ENCODE results near the gene HS1BP3.

The HS1BP3 gene

GRCh38 chr2:20645761-20646160 is 5.1 kb downstream of the HS1BP3 start:
- DNase-seq (ENCODE audit: low spot score) = no peak

DNA sequence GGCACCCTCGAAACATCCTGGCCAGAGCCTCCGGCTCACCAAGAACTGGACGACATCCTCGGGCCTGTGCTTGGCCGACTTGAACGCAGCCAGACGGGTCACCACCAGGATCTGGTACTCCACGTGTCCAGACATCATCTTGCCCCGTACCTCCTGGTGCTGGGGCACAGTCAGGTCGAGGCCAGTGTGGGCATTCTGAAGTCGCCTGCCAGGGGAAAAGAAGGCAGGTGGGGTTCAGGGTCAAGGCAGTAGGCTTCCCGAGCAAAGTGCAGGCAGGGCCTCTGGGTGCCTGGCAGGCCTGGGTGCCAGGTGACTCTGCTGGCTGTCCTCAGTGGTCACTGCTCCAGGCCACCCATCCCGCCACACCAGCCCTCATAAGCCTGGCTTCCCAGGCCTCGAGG is 5.6 kb downstream of the HS1BP3 start:
- DNase-seq (ENCODE audit: low spot score) = no peak

DNA sequence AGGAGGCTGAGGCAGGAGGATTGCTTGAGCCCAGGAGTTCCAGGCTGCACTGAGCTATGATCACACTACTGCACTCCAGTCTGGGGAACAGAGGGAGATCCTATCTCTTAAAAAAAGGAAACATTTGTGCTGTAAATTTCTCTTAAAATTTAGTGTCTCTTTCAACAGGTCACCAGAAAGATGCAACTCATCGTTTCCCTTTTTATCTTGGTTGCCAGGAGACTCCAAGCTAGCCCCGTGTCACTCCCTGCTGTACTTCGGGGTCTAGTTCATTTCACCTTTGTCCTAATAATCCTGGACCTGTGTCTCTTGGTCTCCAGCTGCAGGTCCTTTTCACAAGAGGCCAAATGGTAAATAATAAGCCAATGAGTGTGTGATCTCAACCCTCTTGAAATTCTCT is 7.1 kb downstream of the HS1BP3 start:
- DNase-seq (ENCODE audit: low spot score) = no peak

- no peak for DNase-seq (ENCODE audit: low spot score)
These were observed 7.8 kb downstream of the HS1BP3 start for GRCh38 chr2:20643060-20643459.

- peak; percentile 79 for DNase-seq (ENCODE audit: low spot score)
These were observed 8.6 kb downstream of the HS1BP3 start for GRCh38 chr2:20642055-20642971.

- no peak for DNase-seq (ENCODE audit: low spot score)
These were observed 9.5 kb downstream of the HS1BP3 start for GRCh38 chr2:20641123-20641985.

- no peak for DNase-seq (ENCODE audit: low spot score)
These were observed 10.3 kb downstream of the HS1BP3 start for GRCh38 chr2:20640411-20641122.

DNA sequence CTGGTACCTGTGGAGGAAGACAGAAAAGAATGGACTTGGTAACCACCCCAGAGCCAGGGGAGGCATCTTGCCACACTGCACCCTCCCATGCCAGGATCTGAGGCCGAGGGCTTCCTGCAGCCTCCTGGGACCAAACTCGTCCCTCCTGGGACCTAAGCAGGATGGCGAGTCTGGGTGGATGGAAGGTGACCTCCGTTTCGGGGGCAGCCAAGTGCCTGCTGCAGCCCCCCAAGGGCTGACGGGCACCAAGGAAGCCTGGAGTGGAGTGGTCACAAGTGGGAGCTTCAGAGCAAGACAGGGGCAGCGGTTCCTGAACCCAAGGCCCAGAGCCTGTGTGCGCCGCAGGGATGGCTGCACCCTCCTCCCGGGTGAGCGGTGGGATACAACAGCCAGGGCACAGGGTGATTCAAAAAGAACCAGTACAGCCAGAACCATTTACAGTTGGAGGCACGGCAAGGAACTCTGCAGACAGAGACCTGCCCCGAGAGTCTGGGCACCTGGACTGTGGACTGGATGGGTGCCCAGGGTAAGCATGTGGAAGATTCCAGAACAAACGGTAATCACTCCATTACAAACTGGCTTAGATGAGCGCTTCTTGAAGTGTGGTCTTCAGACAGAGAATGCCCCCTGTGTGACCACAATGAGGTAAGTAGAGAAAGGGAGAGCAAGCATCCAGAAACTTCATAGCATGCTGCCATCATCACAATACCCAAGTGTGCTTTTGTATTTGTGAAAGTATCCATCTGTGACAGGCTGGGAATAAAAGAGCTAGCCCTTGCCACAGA is 12.1 kb downstream of the HS1BP3 start:
- DNase-seq (ENCODE audit: low spot score) = no peak

DNA sequence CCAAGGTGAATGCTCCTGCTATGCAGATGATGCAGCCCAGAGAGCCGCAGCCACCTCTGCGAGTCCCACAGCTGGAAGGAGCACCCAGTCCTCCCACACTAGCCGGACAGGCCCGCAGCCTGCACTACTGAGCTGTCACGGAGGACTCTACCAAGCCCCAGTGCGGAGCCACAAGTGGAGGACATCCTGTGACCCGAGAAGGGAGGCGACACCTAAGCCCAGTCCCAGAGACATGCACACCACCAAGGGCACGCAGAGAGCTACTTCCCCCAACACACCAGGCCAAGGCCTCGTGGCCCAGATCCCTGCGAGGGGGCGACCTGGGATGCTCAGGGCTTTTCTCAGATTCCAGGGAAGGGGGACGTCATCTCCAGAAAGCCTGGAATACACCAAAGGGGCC is 12.9 kb downstream of the HS1BP3 start:
- no peak for DNase-seq (ENCODE audit: low spot score)

DNA sequence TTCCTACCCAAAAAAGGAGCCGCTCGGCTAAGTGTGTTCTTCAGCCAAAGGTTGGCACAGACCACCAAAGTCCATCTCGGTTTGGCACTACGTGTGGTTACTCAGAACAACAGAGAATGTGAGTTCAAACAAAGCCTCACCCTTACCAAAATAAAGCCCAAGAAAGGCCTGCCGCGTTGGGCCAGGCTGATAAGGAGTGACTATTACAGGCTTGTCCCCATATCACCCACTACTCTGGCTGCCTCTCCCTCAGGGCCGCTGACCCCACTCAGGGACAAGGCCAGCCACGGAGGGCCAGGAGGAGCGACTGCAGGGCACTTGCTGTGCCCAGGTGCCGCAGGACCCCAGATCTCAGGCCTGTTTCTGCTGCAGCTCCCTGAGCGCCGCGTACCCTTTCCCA is 13.8 kb downstream of the HS1BP3 start:
- no peak for DNase-seq (ENCODE audit: low spot score)

DNA sequence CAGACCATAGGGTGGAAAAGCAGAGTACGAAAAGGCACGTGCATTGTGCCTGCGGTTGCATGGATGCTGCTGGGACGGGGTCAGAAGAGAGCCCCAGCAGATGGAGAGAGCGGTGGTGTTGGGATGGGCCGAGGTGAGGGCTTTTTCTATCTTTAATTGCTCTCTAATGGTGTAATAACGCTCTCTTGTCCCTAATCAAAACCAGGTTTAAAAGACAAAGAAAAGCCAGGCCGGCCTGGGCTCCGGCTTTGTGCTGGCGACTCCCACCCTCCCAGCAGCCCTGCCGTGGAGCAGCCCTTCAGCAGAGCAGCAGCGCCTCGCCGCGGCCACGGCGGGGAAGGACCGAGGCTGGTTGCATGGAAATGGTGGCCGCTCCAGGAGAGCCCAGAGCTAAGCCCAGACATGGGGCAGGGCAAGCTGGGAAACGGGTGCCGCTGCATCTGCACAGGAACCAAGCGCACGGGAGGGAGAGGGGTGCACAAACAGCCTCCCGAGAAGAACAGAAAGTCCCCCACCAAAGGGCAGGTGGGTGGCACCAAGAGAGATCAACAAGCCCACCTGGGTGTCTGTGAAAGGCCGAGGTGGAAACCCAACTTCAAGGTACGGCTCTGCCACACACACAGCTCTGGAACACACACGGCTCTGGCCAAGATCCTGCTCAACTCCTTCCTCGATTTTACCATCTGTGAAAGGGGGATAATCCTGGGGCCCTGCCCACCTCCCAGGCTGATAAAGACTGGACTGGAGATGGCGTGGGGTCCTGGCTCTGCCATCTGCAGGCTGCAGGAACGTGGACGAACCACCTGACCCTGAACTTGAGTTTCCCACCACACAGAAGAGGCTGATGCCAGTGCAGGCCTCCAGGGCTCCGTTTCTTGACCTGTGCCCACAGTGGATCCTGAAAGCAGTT is 15.0 kb downstream of the HS1BP3 start:
- DNase-seq (ENCODE audit: low spot score) = peak; percentile 42

GRCh38 chr2:20635113-20635510 is 15.8 kb downstream of the HS1BP3 start:
- DNase-seq (ENCODE audit: low spot score) = no peak

DNA sequence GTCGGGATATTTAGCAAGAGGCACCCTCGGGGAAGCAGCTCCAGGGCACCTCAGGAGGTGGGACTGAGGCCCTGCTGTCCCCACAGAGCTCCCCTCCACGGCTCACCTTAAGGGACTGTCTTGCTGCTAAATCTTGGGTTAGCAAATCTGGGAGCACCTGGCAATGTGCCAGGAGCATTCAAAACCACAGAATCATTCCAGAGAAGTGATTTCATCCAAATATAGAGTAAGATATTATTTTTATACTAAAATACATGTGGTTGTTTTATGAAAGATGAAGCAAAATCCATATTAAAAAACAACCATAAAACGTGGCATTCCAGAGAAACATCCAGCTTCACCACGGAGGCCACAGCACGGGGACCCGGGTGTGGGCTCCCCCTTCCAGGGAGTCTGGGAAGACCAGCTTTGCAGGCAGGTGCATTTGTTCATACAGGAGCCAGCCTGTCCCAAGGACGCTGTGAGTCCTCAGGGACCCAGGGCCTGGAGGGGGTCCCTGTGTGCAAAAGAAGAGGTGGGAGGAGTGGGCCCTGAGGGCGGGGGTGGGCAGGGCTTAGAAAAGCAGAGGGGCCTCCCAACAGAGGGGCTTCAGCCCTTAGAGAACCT is 16.3 kb downstream of the HS1BP3 start:
- DNase-seq (ENCODE audit: low spot score) = no peak

GRCh38 chr2:20633794-20634506 is 16.9 kb downstream of the HS1BP3 start:
- no peak for DNase-seq (ENCODE audit: low spot score)

GRCh38 chr2:20633001-20633400 is 17.9 kb downstream of the HS1BP3 start:
- no peak for DNase-seq (ENCODE audit: low spot score)

GRCh38 chr2:20632446-20632990 is 18.4 kb downstream of the HS1BP3 start:
- no peak for DNase-seq (ENCODE audit: low spot score)

DNA sequence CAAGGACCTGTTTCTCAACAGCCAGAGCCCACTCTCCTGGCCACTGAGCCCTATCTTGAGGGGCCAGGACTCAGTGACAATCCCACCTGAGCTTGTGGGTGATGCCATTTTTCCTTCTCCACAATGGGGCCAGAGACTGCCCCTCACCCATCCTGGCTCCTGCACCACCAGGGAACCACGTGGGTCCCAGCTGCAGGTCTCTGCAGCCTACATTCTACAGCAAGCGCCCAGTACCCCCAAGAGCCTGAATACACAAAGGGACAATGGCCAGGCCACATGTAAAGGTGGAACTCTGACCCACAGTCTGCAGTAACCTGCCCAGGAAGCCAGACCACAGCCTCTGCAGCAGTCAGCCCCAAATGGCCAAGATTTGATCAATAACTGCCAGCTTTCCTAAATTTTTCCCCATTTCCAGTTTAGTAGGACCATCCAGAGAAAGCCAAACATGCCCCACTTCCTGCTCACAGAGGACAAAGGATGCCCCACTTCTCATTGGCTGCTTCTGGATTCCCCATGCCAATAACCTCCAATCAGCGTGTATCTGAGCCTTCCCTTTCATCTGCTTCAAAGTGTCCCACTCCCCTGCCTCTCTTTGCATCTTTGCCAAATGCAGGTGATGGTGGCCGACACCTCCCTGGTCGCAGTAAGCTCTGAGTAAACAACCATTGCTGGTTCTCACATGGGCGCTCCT is 19.1 kb downstream of the HS1BP3 start:
- no peak for DNase-seq (ENCODE audit: low spot score)

GRCh38 chr2:20630967-20631366 is 19.9 kb downstream of the HS1BP3 start:
- DNase-seq (ENCODE audit: low spot score) = no peak

All from COLO829 (cell line).